K562 treated with DMSO at 1 percent for 12 hours (cell line): ENCODE results near the gene SCYGR5. TPM values are rescaled to one million over a fixed set of nuclear protein-coding genes. Genes with fewer than 3 reads are reported as not detected.

Experiments used
- total RNA-seq: library from RNA; unstranded; fragments of 300-600 nt; gene quantifications from 2 replicates; pipeline ENCODE4 v1.2.3, GENCODE V29; 2022; ENCODE audit not compliant: insufficient read depth

The SCYGR5 gene
- not detected in 2 replicates for total RNA-seq

GRCh38 chr2:227666631-227667170 lies at the start of gene SCYGR5:
Gene SCYGR5 (plus strand): TSS chr2:227666804. CDS start chr2:227666804, 0 bp downstream.

GRCh38 chr2:227617316-227618230 lies 49.0 kb upstream of the SCYGR5 start, which contains the start of gene SCYGR4:
Gene SCYGR4 (plus strand): TSS chr2:227617498. CDS start chr2:227617498, 0 bp downstream.

Other genes starting within 250 kb of the SCYGR5 start
- 18.7 and 32.5 TPM in 2 replicates for gene AGFG1, start 194.6 kb upstream of the SCYGR5 start, total RNA-seq
- gene SCYGR2, start 67.9 kb upstream of the SCYGR5 start, total RNA-seq = not detected in 2 replicates
- not detected in 2 replicates for gene SCYGR3, start 52.0 kb upstream of the SCYGR5 start, total RNA-seq
- not detected in 2 replicates for gene SCYGR4, start 49.3 kb upstream of the SCYGR5 start, total RNA-seq
- gene SLC19A3, start 51.2 kb downstream of the SCYGR5 start, total RNA-seq = not detected in 2 replicates
- gene SCYGR6, start 58.0 kb downstream of the SCYGR5 start, total RNA-seq = not detected in 2 replicates
- not detected in 2 replicates for gene SCYGR7, start 61.5 kb downstream of the SCYGR5 start, total RNA-seq
- gene SCYGR8, start 79.1 kb downstream of the SCYGR5 start, total RNA-seq = not detected in 2 replicates
- not detected in 2 replicates for gene CCL20, start 147.0 kb downstream of the SCYGR5 start, total RNA-seq
- not detected in 2 replicates for gene DAW1, start 204.8 kb downstream of the SCYGR5 start, total RNA-seq